Measurements from ENCODE around the gene MTNR1A.

The MTNR1A gene

GRCh38 chr4:186554914-186555827 lies at the start of gene MTNR1A:
MTNR1A (minus strand) TSS chr4:186555567; CDS start chr4:186555365, 202 bp downstream.
- Histone ChIP-seq H3K4me3 (ENCODE audit: low read depth in 1 of 2, low read length in 2 of 2) (peak within 1 kb of the TSS; percentile 45 to 53), H3K9me3 (ENCODE audit: control insufficient read depth in 1 of 2, low read length in 2 of 2) (no peaks in the 10 kb centered on the region), H3K4me1 (ENCODE audit: control insufficient read depth in 1 of 2, insufficient read depth in 2 of 2, low read length in 2 of 2) (peaks cover 0 to 13% of the 10 kb centered on the region in 2 donors), H3K27me3 (ENCODE audit: low read depth, low read length) (peaks cover 5% of the 10 kb centered on the region), H3K27ac (ENCODE audit: low read length) (no peak within 1 kb of the TSS), H3K36me3 (ENCODE audit: control insufficient read depth in 1 of 2, insufficient read depth in 2 of 2, low read length in 2 of 2) (no peaks in the 10 kb centered on the region)

- H3K4me3 ChIP-seq (ENCODE audit: low read depth in 1 of 2, low read length in 2 of 2), result no peak overlapping the region
- peaks cover 77 to 78% of the 10 kb centered on the region in 2 donors for H3K36me3 ChIP-seq (ENCODE audit: control insufficient read depth in 1 of 2, insufficient read depth in 2 of 2, low read length in 2 of 2)
- H3K9me3 ChIP-seq (ENCODE audit: control insufficient read depth in 1 of 2, low read length in 2 of 2), result no peaks in the 10 kb centered on the region
- H3K27ac ChIP-seq (ENCODE audit: low read length), result no peak overlapping the region
- no peaks in the 10 kb centered on the region for H3K27me3 ChIP-seq (ENCODE audit: low read depth, low read length)
- H3K4me1 ChIP-seq (ENCODE audit: control insufficient read depth in 1 of 2, insufficient read depth in 2 of 2, low read length in 2 of 2), result no peaks in the 10 kb centered on the region
These were observed 48.9 kb upstream of the MTNR1A start for GRCh38 chr4:186604124-186604807.

- peaks cover 73 to 78% of the 10 kb centered on the region in 2 donors for H3K36me3 ChIP-seq (ENCODE audit: control insufficient read depth in 1 of 2, insufficient read depth in 2 of 2, low read length in 2 of 2)
These were observed 47.6 kb upstream of the MTNR1A start for GRCh38 chr4:186602978-186603377.

GRCh38 chr4:186599483-186599882 lies 44.1 kb upstream of the MTNR1A start:
- H3K9me3 ChIP-seq (ENCODE audit: control insufficient read depth in 1 of 2, low read length in 2 of 2), result no peaks in the 10 kb centered on the region
- no peak overlapping the region for H3K4me3 ChIP-seq (ENCODE audit: low read depth in 1 of 2, low read length in 2 of 2)
- no peak overlapping the region for H3K27ac ChIP-seq (ENCODE audit: low read length)
- H3K27me3 ChIP-seq (ENCODE audit: low read depth, low read length), result no peaks in the 10 kb centered on the region
- H3K4me1 ChIP-seq (ENCODE audit: control insufficient read depth in 1 of 2, insufficient read depth in 2 of 2, low read length in 2 of 2), result no peaks in the 10 kb centered on the region
- H3K36me3 ChIP-seq (ENCODE audit: control insufficient read depth in 1 of 2, insufficient read depth in 2 of 2, low read length in 2 of 2), result peaks cover 78 to 82% of the 10 kb centered on the region in 2 donors

More at GRCh38 chr4:186602978-186603377, 47.6 kb upstream of the MTNR1A start:
- no peaks in the 10 kb centered on the region for H3K27me3 ChIP-seq (ENCODE audit: low read depth, low read length)
- no peaks in the 10 kb centered on the region for H3K4me1 ChIP-seq (ENCODE audit: control insufficient read depth in 1 of 2, insufficient read depth in 2 of 2, low read length in 2 of 2)
- no peak overlapping the region for H3K4me3 ChIP-seq (ENCODE audit: low read depth in 1 of 2, low read length in 2 of 2)
- H3K9me3 ChIP-seq (ENCODE audit: control insufficient read depth in 1 of 2, low read length in 2 of 2), result no peaks in the 10 kb centered on the region
- H3K27ac ChIP-seq (ENCODE audit: low read length), result no peak overlapping the region

GRCh38 chr4:186598686-186599085 lies 43.3 kb upstream of the MTNR1A start:
- H3K27me3 ChIP-seq (ENCODE audit: low read depth, low read length), result no peaks in the 10 kb centered on the region
- no peaks in the 10 kb centered on the region for H3K4me1 ChIP-seq (ENCODE audit: control insufficient read depth in 1 of 2, insufficient read depth in 2 of 2, low read length in 2 of 2)
- H3K4me3 ChIP-seq (ENCODE audit: low read depth in 1 of 2, low read length in 2 of 2), result no peak overlapping the region
- H3K9me3 ChIP-seq (ENCODE audit: control insufficient read depth in 1 of 2, low read length in 2 of 2), result no peaks in the 10 kb centered on the region
- H3K27ac ChIP-seq (ENCODE audit: low read length), result no peak overlapping the region
- peaks cover 72 to 74% of the 10 kb centered on the region in 2 donors for H3K36me3 ChIP-seq (ENCODE audit: control insufficient read depth in 1 of 2, insufficient read depth in 2 of 2, low read length in 2 of 2)

- Histone ChIP-seq H3K36me3 (ENCODE audit: control insufficient read depth in 1 of 2, insufficient read depth in 2 of 2, low read length in 2 of 2) (peaks cover 67 to 68% of the 10 kb centered on the region in 2 donors), H3K4me3 (ENCODE audit: low read depth in 1 of 2, low read length in 2 of 2) (no peak overlapping the region), H3K4me1 (ENCODE audit: control insufficient read depth in 1 of 2, insufficient read depth in 2 of 2, low read length in 2 of 2) (no peaks in the 10 kb centered on the region), H3K27ac (ENCODE audit: low read length) (no peak overlapping the region), H3K9me3 (ENCODE audit: control insufficient read depth in 1 of 2, low read length in 2 of 2) (no peaks in the 10 kb centered on the region), H3K27me3 (ENCODE audit: low read depth, low read length) (no peaks in the 10 kb centered on the region)
These were observed 41.6 kb upstream of the MTNR1A start for GRCh38 chr4:186596850-186597390.

GRCh38 chr4:186596346-186596745 lies 41.0 kb upstream of the MTNR1A start:
- Histone ChIP-seq H3K27me3 (ENCODE audit: low read depth, low read length) (no peaks in the 10 kb centered on the region), H3K9me3 (ENCODE audit: control insufficient read depth in 1 of 2, low read length in 2 of 2) (no peaks in the 10 kb centered on the region), H3K4me1 (ENCODE audit: control insufficient read depth in 1 of 2, insufficient read depth in 2 of 2, low read length in 2 of 2) (no peaks in the 10 kb centered on the region), H3K27ac (ENCODE audit: low read length) (no peak overlapping the region), H3K36me3 (ENCODE audit: control insufficient read depth in 1 of 2, insufficient read depth in 2 of 2, low read length in 2 of 2) (peaks cover 67 to 72% of the 10 kb centered on the region in 2 donors), H3K4me3 (ENCODE audit: low read depth in 1 of 2, low read length in 2 of 2) (no peak overlapping the region)

- H3K4me3 ChIP-seq (ENCODE audit: low read depth in 1 of 2, low read length in 2 of 2), result no peak overlapping the region
- no peaks in the 10 kb centered on the region for H3K27me3 ChIP-seq (ENCODE audit: low read depth, low read length)
- no peak overlapping the region for H3K27ac ChIP-seq (ENCODE audit: low read length)
- peaks cover 44 to 46% of the 10 kb centered on the region in 2 donors for H3K36me3 ChIP-seq (ENCODE audit: control insufficient read depth in 1 of 2, insufficient read depth in 2 of 2, low read length in 2 of 2)
- H3K4me1 ChIP-seq (ENCODE audit: control insufficient read depth in 1 of 2, insufficient read depth in 2 of 2, low read length in 2 of 2), result no peaks in the 10 kb centered on the region
- no peaks in the 10 kb centered on the region for H3K9me3 ChIP-seq (ENCODE audit: control insufficient read depth in 1 of 2, low read length in 2 of 2)
These were observed 38.2 kb upstream of the MTNR1A start for GRCh38 chr4:186593587-186593973.

GRCh38 chr4:186592966-186593586 lies 37.7 kb upstream of the MTNR1A start:
- Histone ChIP-seq H3K4me1 (ENCODE audit: control insufficient read depth in 1 of 2, insufficient read depth in 2 of 2, low read length in 2 of 2) (no peaks in the 10 kb centered on the region), H3K36me3 (ENCODE audit: control insufficient read depth in 1 of 2, insufficient read depth in 2 of 2, low read length in 2 of 2) (peaks cover 43 to 47% of the 10 kb centered on the region in 2 donors), H3K27me3 (ENCODE audit: low read depth, low read length) (no peaks in the 10 kb centered on the region), H3K9me3 (ENCODE audit: control insufficient read depth in 1 of 2, low read length in 2 of 2) (no peaks in the 10 kb centered on the region), H3K4me3 (ENCODE audit: low read depth in 1 of 2, low read length in 2 of 2) (no peak overlapping the region), H3K27ac (ENCODE audit: low read length) (no peak overlapping the region)

- no peaks in the 10 kb centered on the region for H3K9me3 ChIP-seq (ENCODE audit: control insufficient read depth in 1 of 2, low read length in 2 of 2)
- no peaks in the 10 kb centered on the region for H3K27me3 ChIP-seq (ENCODE audit: low read depth, low read length)
- no peak overlapping the region for H3K4me3 ChIP-seq (ENCODE audit: low read depth in 1 of 2, low read length in 2 of 2)
- H3K4me1 ChIP-seq (ENCODE audit: control insufficient read depth in 1 of 2, insufficient read depth in 2 of 2, low read length in 2 of 2), result no peaks in the 10 kb centered on the region
- H3K27ac ChIP-seq (ENCODE audit: low read length), result no peak overlapping the region
- H3K36me3 ChIP-seq (ENCODE audit: control insufficient read depth in 1 of 2, insufficient read depth in 2 of 2, low read length in 2 of 2), result peaks cover 36 to 42% of the 10 kb centered on the region in 2 donors
These were observed 37.1 kb upstream of the MTNR1A start for GRCh38 chr4:186592445-186592844.

- Histone ChIP-seq H3K27me3 (ENCODE audit: low read depth, low read length) (no peaks in the 10 kb centered on the region), H3K27ac (ENCODE audit: low read length) (no peak overlapping the region), H3K9me3 (ENCODE audit: control insufficient read depth in 1 of 2, low read length in 2 of 2) (no peaks in the 10 kb centered on the region), H3K36me3 (ENCODE audit: control insufficient read depth in 1 of 2, insufficient read depth in 2 of 2, low read length in 2 of 2) (peaks cover 29 to 35% of the 10 kb centered on the region in 2 donors), H3K4me1 (ENCODE audit: control insufficient read depth in 1 of 2, insufficient read depth in 2 of 2, low read length in 2 of 2) (no peaks in the 10 kb centered on the region), H3K4me3 (ENCODE audit: low read depth in 1 of 2, low read length in 2 of 2) (no peak overlapping the region)
These were observed 36.3 kb upstream of the MTNR1A start for GRCh38 chr4:186591651-186592050.

Measured in muscle layer of duodenum (tissue), 2 donors.